IPS-NIHi7 (cell line): ENCODE results near the gene GRXCR1.

ENCODE experiments used
- DNase-seq: peaks from one replicate; pipeline ENCODE4 v3.0.0; 2012; ENCODE audit warnings: mixed read lengths; ENCODE audit errors: extremely low spot score

The GRXCR1 gene

DNA sequence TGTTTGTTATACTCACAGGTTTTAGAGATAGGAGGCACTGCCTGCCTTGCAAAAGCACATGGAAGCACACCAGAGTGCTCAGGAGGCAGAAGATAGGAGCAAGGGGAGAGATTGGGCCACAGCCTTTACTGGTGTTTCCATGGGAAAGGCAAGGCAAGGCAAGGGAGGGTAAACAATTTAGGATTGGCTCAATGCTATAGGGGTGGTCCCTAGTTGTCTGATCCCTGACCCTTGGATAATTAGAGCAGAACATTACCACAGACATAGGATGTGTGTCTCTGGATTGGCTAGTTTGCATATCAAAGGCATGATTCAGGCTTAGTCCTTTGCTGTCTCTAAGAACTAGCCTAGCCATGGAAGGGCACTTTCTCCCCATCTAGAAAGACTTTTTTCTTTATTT lies 36.1 kb downstream of the GRXCR1 start:
- no peak for DNase-seq

DNA sequence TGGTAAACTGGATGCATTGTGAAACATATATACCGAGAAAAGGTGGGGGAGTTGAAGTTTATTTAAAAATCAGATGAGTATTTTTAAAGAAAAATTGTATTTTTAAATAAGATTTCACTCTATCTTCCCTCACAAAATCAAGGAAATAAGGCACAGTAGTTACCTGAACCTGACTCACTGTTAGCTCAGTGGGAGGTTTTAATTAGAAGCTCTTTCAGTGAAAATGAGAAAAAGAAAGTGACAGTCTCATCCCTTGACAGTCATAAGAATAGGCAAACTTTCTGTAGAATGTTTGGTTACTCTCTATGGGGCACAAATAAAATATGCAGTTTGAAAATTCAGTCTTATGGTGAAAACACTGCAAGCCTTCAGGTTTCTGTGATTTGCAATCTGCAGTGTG lies 49.7 kb downstream of the GRXCR1 start:
- DNase-seq, result no peak

DNA sequence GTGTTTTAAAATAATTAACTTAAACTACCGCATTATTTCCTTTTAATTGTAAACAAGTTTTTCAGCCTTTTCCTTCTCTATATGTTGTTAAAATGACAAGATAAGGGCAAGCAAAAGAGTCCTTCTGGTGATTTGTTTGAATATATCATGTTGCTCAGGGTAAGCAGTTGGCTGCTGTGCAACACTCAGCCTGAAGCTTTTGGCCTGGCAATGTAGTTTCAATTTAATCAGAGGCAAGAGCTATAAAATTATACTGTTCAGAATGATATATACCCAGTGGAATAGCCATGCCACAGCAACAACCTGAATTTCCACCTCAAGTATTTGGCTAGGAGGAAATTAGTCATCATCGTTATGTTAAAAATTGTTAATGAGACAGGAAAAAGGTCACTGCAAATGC lies 53.4 kb downstream of the GRXCR1 start:
- no peak for DNase-seq

DNA sequence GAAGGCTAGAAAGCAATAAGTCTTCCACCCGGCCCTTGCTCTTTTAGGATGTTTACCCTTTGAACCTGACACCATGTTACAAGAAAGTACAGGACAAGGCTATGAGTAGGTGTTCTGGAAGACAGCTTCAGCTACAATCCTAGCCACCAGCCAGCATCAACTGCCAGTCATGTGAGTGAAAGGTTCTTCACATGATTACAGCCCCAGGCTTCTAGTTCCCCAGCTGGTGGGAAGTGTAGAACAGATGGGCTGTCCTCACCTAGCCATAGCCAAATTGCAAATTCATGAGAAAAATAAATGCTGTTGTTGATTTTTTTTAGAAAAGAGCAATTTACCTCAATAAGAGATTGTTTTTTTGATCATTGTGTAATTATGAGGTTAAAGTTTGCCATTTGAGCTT lies 60.8 kb downstream of the GRXCR1 start:
- DNase-seq, result no peak

DNA sequence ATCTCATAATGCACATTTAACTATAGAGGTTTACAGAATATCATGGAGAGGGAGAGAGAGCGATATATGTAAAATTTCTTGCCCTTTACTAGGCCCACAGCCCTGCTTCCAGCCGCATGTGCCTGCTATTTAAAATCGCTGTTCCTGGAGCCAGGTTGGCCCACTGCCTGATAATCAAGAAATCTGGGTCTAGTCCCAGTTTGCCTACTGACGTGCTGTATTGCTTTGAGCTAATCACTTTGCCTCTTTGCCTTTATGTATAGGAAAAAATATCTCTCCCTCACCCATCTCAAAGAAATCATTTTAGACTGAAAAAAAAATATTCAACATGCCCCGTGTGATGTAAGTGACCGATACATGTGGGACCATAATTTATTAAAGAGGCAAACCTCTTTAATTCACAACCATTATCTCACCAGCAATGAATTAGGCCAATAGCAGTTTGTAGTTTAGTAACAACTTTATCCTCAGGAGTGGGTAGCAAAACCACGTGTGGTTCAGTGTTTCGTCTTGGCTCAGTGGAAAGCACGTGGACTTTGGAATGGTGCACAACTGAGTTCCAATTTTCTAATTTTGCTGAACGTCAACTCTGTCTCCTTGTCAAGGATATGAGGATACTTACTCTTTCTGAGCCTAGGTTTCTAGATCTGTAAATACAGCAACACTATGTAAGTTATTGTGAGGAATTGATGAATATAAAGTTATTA lies 62.6 kb downstream of the GRXCR1 start:
- DNase-seq, result no peak

DNA sequence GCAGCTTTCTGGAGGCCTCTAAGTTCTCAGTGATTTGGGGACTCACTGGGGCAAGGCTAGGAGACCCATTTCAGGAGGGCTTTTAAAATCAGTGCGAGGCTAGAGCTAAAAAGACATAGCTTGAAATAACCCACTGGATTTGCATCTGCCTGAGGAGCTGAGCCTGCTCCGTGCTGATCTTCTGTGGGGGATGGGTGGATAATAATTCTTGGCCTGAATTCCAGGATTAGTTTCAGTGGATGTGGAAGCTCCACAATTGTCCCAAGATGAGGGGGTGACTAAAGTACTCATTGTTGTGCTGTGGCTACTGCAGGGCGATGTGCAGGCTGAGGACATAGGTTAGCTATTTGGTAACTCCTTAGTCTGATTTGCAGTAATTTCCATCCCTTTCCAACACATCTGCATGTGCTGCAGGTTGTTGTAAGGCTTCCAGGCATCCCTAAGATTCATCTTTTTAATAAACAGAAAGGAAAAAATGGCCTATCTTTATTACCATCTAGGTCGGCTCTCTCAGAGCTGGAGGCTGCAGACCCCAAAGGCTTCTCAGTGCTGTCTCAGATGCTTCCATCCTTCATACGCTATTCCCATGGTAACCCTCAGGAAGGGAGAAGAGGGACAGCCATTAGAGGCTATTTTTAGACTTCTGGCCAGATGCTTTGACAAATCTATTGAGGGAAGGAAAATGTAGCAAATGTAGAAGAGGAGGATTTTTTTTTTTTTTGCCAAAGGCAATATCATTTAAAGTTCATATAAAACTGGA lies 63.4 kb downstream of the GRXCR1 start:
- DNase-seq, result no peak

DNA sequence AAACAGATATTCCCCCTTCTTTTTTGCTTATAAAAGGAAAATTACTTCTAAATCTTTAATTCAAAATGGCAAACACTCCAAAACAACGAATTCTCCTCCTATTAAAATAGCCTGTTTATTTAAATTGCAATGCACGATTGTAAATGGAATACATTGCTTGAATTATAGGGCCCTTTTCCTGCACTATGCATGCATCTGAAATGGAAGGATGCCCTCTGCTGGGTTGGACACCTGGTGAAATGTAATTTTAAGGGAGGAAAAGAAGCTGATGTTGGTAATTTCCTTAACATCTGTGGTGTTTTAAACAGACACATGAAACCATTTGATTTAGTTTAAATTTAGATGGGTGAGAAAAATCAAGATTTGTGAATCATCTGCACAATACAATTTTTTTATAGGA lies 72.8 kb downstream of the GRXCR1 start:
- DNase-seq, result no peak

DNA sequence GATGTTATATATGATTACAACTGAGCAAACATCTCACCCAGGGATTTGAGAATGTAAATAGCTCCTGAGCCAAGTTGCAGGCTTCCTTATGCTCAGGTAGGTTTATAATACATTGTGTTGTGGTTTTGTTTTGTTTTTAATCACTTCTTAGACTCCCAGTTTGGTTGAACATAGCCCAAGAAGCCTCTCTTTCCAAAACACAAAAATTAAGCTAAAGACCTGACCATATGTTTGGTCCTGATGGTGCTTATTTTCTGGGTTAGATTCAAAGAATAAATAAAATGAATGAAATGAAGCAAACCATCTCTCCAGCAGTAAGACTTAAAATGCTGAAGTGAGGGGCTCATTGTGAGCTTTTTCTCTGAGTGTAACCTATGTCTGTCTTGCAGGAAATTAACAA lies 93.5 kb downstream of the GRXCR1 start:
- DNase-seq, result no peak

DNA sequence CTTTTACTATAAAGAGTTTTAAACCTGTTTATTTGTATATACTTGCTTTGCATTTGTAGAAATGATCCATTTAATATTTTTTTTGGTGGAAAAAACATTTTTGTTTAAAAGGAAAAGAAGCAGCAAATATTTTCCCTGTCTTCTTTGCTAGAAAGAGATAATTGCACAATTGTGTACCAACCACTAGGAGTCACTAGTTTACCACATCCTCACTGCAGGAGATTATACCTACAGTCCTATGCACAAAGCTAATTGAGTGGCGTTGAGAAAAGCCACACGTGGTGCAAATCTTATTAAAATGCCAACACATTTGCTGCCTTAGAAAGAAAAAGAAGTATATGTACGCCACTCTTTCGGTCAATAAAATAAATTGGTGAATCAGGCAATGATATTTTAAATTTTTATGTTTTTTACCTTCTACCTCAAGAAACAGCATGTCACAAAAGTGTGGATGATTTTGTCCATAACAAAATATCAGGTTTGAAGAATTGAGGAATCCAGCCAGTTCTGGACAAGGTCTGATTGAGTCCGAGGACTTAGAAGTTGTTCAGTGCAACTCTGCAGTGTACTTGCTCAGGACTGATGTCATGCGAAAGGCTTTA lies 102.9 kb downstream of the GRXCR1 start:
- peak; percentile 30 for DNase-seq

DNA sequence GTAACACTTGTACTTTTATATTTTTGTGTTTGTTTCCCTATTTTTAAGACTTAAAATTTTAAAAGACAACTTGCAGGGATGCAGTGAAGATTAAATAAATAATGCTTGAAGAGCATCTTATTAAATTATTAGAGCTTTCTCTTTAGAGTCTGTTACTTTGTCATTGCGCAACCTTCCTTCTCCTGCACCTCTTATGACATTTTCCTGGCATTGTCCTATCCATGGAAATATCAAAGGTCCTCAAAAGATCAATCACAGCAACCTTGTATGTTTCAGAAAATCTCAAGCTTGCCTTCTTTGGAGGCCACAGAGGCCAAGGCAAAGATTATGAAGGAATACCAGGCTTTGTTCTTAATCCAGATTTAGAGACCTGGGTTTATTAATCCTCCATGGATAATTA lies 116.3 kb downstream of the GRXCR1 start:
- DNase-seq, result no peak

DNA sequence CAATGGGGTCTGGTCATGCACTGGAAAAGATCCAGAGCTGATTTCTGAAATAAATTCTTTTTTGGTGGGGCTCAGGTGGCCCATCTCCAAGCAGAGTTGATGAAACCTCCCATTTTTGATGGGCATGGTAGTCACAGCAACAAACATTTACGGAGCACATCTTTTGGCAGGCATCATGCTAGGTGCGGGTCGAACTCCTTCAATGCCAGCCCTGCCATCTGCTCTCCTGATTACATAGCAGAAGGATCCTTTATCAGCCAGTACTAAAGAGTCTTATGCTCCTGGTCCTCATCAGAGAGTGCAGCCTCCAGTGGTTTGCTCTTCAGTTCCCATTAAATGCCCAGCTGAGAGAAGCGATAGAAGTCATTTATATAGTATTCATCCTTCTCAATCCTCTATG lies 121.7 kb downstream of the GRXCR1 start:
- no peak for DNase-seq

DNA sequence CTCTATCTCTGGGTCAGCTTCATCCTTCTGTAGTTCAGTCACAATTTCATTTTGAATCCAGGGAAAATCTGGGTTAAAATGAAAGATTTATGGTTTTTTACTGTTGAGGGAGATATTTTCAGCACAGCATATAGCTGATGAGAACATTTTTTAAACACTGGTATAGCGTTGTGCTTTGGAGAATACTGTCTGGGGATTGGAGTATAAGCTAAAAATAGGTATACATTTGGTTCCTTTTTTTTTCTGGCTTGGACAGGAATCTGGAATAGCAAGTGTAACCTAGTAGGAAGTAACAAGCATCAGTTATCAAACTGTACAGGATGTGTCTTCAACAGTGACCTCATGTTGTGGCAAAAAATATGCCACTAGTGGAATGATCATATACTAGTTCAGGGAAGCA lies 149.1 kb downstream of the GRXCR1 start:
- no peak for DNase-seq

DNA sequence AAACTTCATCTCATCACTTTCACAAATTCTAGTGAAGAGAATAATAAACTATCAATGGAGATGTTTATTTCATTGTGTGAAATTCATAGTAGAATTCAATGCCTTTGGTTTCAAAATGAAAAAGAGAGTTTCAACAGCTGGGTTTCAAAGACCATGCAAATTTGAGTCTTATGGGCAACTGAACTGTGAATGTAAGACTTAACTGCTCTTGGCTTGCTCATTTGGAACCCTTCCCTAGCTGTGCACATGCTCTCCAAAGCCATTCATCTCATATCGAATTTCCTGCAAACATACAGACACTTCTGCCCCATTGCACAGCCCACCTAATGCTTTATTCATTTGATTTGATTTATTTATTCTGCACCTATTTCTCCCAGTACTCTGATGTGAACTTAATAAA lies 154.5 kb downstream of the GRXCR1 start:
- DNase-seq, result no peak

DNA sequence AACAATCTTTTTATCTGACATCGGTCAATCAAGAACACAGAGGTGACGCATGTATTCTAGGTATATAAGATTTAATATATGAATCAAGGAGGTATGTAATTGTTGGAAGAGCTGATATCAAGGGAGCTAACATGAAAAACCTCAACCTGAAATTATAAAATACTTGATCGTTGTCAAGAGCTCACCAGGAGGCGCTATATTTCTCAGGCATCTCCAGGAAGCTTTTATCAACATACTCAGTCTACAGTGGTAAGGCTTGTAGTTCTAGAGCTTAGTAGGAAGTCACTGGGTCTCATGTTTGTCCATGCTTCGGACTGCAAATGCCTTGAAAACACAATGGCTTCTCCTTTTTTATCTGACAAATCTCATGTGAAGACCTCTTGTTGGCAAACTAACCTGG lies 156.1 kb downstream of the GRXCR1 start:
- DNase-seq, result no peak

DNA sequence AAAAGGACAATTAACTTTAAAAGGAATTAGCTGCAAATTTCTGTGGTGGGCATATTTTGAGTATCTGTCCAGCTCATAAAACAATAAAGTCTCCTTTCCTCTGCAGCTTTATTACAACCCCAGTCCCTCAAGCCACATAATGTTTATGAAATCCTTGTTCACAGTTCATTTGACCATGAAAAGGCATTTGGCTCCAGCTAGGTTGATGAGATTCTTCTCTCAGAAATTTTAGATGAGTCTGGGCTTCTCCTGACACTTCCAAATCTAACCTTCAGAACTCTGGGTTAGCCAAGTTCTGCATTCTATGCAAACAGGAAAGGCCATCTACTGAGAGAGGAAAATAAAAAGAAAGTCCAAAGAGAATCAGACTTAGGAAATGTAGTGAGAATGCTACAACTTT lies 156.8 kb downstream of the GRXCR1 start:
- DNase-seq, result no peak

DNA sequence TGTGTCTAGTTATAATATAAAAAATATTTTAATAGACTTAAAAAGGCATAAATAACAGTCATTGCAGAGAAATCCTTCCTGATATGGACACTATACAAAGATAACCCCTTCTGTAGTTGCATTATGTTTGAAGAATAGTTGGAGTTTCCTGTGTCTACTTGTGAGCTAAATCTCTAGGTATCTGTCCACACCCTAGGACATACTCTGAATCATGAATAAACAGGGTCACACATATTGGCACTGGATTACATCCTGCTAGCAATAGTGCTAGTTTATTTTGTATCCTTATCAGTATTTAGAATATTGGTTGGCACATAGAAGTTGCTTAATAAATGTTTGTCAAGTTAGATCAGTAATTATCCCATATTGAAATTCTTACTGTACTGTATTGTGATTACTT lies 173.9 kb downstream of the GRXCR1 start:
- DNase-seq, result no peak

DNA sequence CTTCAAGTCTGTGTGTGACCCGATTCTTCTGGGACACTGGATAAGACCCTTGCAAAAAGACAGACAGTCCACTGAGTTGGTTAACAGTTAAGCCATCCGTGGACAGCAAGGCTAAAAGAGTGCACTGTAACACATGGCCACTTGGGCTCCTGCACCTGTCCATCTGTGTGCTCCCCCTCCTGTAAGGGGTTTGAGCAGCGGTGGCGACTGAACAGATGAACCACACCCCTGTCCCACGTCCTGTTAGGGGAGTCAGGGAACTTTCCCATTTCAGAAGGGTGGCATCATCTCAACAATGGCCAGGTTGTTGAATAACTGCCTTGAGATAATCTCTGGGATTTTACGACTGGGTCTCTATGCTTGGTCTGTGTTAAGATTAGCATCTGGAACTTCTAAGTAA lies 178.6 kb downstream of the GRXCR1 start:
- no peak for DNase-seq
